Lower leg skin (tissue), 3 donors: ENCODE data around the gene EHBP1.

ENCODE experiments used
- CTCF ChIP-seq, 3 donors: fragments of 450-650 bp; IDR thresholded peaks; one replicate each; pipeline ENCODE4 v1.5.1; 2016; ENCODE audit warnings: antibody characterized with exemption in 3 of 3, mild to moderate bottlenecking in 3 of 3, moderate library complexity in 2 of 3
- POLR2A ChIP-seq, 2 donors: fragments of 450-650 bp; IDR thresholded peaks; one replicate each; pipeline ENCODE4 v1.6.1; 2016 to 2017; ENCODE audit warnings: antibody characterized with exemption in 2 of 2, mild to moderate bottlenecking in 1 of 2, moderate library complexity in 1 of 2

GRCh38 chr2:62785810-62786597 lies 80.5 kb downstream of the EHBP1 start:
- TF ChIP-seq CTCF (IDR thresholded peaks at IDR 0.05) (no peak), POLR2A (IDR thresholded peaks at IDR 0.05) (no peak)
